ENCODE data around the gene FBXO31.

The FBXO31 gene

GRCh38 chr16:87410968-87411367, 27.4 kb upstream of the FBXO31 start:
- no peak overlapping the region for H3K4me3 ChIP-seq (ENCODE audit: low read depth in 1 of 2, low read length in 2 of 2)
- H3K9me3 ChIP-seq (ENCODE audit: low read length) = no peaks in the 10 kb centered on the region
- no peaks in the 10 kb centered on the region for H3K4me1 ChIP-seq (ENCODE audit: insufficient read depth, low read length)
- no peaks in the 10 kb centered on the region for H3K27me3 ChIP-seq (ENCODE audit: control insufficient read depth in 1 of 2, insufficient read depth in 2 of 2, low read length in 2 of 2)
- no peak overlapping the region for H3K27ac ChIP-seq (ENCODE audit: low read depth, low read length)
- no peak overlapping the region for H3K9ac ChIP-seq (ENCODE audit: low read length)
- H3K36me3 ChIP-seq (ENCODE audit: insufficient read depth, low read length) = peaks cover 53% of the 10 kb centered on the region

- H3K4me3 ChIP-seq (ENCODE audit: low read depth in 1 of 2, low read length in 2 of 2) = no peak overlapping the region
- peaks cover 57% of the 10 kb centered on the region for H3K36me3 ChIP-seq (ENCODE audit: insufficient read depth, low read length)
- H3K4me1 ChIP-seq (ENCODE audit: insufficient read depth, low read length) = no peaks in the 10 kb centered on the region
- no peaks in the 10 kb centered on the region for H3K9me3 ChIP-seq (ENCODE audit: low read length)
- H3K9ac ChIP-seq (ENCODE audit: low read length) = no peak overlapping the region
- no peaks in the 10 kb centered on the region for H3K27me3 ChIP-seq (ENCODE audit: control insufficient read depth in 1 of 2, insufficient read depth in 2 of 2, low read length in 2 of 2)
- H3K27ac ChIP-seq (ENCODE audit: low read depth, low read length) = no peak overlapping the region
These were observed 27.0 kb upstream of the FBXO31 start for GRCh38 chr16:87410530-87410929.

- Histone ChIP-seq H3K4me1 (ENCODE audit: insufficient read depth, low read length) (no peaks in the 10 kb centered on the region), H3K4me3 (ENCODE audit: low read depth in 1 of 2, low read length in 2 of 2) (no peak overlapping the region), H3K9me3 (ENCODE audit: low read length) (no peaks in the 10 kb centered on the region), H3K27ac (ENCODE audit: low read depth, low read length) (no peak overlapping the region), H3K27me3 (ENCODE audit: control insufficient read depth in 1 of 2, insufficient read depth in 2 of 2, low read length in 2 of 2) (no peaks in the 10 kb centered on the region), H3K9ac (ENCODE audit: low read length) (no peak overlapping the region), H3K36me3 (ENCODE audit: insufficient read depth, low read length) (peaks cover 65% of the 10 kb centered on the region)
These were observed 26.2 kb upstream of the FBXO31 start for GRCh38 chr16:87409781-87410180.

GRCh38 chr16:87409153-87409552, 25.6 kb upstream of the FBXO31 start:
- H3K4me3 ChIP-seq (ENCODE audit: low read depth in 1 of 2, low read length in 2 of 2) = no peak overlapping the region
- H3K27ac ChIP-seq (ENCODE audit: low read depth, low read length) = no peak overlapping the region
- H3K27me3 ChIP-seq (ENCODE audit: control insufficient read depth in 1 of 2, insufficient read depth in 2 of 2, low read length in 2 of 2) = no peaks in the 10 kb centered on the region
- H3K9ac ChIP-seq (ENCODE audit: low read length) = no peak overlapping the region
- H3K4me1 ChIP-seq (ENCODE audit: insufficient read depth, low read length) = no peaks in the 10 kb centered on the region
- H3K36me3 ChIP-seq (ENCODE audit: insufficient read depth, low read length) = peaks cover 64% of the 10 kb centered on the region
- H3K9me3 ChIP-seq (ENCODE audit: low read length) = no peaks in the 10 kb centered on the region

DNA sequence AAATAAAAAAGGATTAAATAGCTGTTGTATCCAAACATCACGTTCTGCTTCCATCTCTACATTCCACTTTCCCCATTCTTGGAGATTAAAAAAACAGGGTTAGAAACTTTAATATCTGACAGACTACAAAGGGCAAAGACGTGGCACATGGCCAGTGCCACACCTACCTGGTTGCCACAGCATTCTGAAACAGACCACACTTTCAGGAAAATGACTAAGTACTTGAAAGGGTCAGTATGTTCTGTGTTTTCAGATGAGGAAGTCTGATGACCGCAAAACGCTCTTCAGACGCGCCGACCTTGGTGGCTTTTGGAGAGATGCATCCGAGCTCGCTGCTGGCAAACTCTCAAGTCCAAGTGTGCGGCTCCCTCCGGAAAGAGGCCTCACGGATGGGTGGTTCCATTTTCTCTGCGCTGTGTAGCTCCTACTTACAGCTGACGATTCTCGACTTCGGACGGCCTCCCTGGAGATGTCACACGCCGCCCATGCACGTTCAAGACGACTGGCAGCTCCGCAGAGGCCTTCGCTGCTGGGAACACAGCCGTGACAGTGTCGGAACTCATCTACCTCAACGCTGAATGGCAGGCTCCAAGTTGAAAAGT, 24.0 kb upstream of the FBXO31 start:
- Histone ChIP-seq H3K4me1 (ENCODE audit: insufficient read depth, low read length) (no peaks in the 10 kb centered on the region), H3K9me3 (ENCODE audit: low read length) (no peaks in the 10 kb centered on the region), H3K4me3 (ENCODE audit: low read depth in 1 of 2, low read length in 2 of 2) (no peak overlapping the region), H3K27ac (ENCODE audit: low read depth, low read length) (no peak overlapping the region), H3K9ac (ENCODE audit: low read length) (no peak overlapping the region), H3K27me3 (ENCODE audit: control insufficient read depth in 1 of 2, insufficient read depth in 2 of 2, low read length in 2 of 2) (no peaks in the 10 kb centered on the region), H3K36me3 (ENCODE audit: insufficient read depth, low read length) (peaks cover 71% of the 10 kb centered on the region)

GRCh38 chr16:87406495-87407088, 23.0 kb upstream of the FBXO31 start:
- H3K9me3 ChIP-seq (ENCODE audit: low read length) = no peaks in the 10 kb centered on the region
- H3K27ac ChIP-seq (ENCODE audit: low read depth, low read length) = no peak overlapping the region
- no peak overlapping the region for H3K9ac ChIP-seq (ENCODE audit: low read length)
- no peaks in the 10 kb centered on the region for H3K4me1 ChIP-seq (ENCODE audit: insufficient read depth, low read length)
- no peak overlapping the region for H3K4me3 ChIP-seq (ENCODE audit: low read depth in 1 of 2, low read length in 2 of 2)
- H3K27me3 ChIP-seq (ENCODE audit: control insufficient read depth in 1 of 2, insufficient read depth in 2 of 2, low read length in 2 of 2) = no peaks in the 10 kb centered on the region
- peaks cover 67% of the 10 kb centered on the region for H3K36me3 ChIP-seq (ENCODE audit: insufficient read depth, low read length)

DNA sequence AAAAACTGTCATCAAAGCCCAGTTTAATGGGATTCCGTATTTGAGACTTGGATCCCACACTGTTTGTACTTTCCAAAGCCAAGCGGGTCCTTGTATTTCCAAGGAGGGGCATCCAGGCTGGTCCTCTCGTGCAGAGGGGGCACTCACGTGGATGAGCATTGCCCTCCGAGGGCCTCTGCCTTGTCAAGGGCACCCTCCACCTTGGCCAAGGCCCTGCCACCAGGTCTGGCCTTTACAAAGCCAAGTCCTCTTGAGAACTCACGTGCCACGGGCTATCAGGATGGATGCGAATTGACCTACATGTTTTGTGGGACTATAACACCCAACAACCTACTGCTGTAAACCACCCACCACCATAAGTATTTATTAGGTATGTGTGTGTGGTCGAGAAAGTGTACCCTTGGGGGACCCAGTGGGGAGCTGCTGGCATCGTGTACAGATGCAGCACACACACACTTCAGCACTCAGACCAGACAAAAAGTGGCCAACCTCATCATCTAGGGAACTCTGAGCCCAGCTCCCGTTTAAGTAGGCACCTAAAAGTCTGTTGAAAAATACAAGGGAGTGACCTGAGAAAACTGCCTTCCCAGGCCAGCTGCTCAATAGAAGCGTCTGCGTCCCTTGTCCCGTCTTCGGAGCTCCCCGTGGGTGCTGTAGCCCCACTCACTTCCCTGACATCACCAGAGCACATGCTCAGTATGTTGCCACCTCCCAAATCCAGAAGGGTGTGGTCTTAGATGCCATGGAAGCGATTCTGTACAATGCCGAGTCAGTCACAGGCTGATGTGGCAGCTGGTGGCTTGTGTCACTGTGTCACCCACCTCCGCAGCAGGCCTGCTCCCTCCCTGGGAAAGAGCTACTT, 21.4 kb upstream of the FBXO31 start:
- H3K4me1 ChIP-seq (ENCODE audit: insufficient read depth, low read length) = no peaks in the 10 kb centered on the region
- H3K27ac ChIP-seq (ENCODE audit: low read depth, low read length) = no peak overlapping the region
- peaks cover 56% of the 10 kb centered on the region for H3K36me3 ChIP-seq (ENCODE audit: insufficient read depth, low read length)
- no peak overlapping the region for H3K4me3 ChIP-seq (ENCODE audit: low read depth in 1 of 2, low read length in 2 of 2)
- H3K27me3 ChIP-seq (ENCODE audit: control insufficient read depth in 1 of 2, insufficient read depth in 2 of 2, low read length in 2 of 2) = no peaks in the 10 kb centered on the region
- no peaks in the 10 kb centered on the region for H3K9me3 ChIP-seq (ENCODE audit: low read length)
- H3K9ac ChIP-seq (ENCODE audit: low read length) = no peak overlapping the region

GRCh38 chr16:87395181-87395842, 11.7 kb upstream of the FBXO31 start:
- H3K9ac ChIP-seq (ENCODE audit: low read length) = no peak overlapping the region
- H3K9me3 ChIP-seq (ENCODE audit: low read length) = no peaks in the 10 kb centered on the region
- H3K4me1 ChIP-seq (ENCODE audit: insufficient read depth, low read length) = peaks cover 28% of the 10 kb centered on the region
- H3K36me3 ChIP-seq (ENCODE audit: insufficient read depth, low read length) = peaks cover 9% of the 10 kb centered on the region
- no peak overlapping the region for H3K27ac ChIP-seq (ENCODE audit: low read depth, low read length)
- no peak overlapping the region for H3K4me3 ChIP-seq (ENCODE audit: low read depth in 1 of 2, low read length in 2 of 2)
- H3K27me3 ChIP-seq (ENCODE audit: control insufficient read depth in 1 of 2, insufficient read depth in 2 of 2, low read length in 2 of 2) = no peaks in the 10 kb centered on the region

GRCh38 chr16:87393680-87394055, 10.1 kb upstream of the FBXO31 start:
- Histone ChIP-seq H3K9me3 (ENCODE audit: low read length) (no peaks in the 10 kb centered on the region), H3K4me1 (ENCODE audit: insufficient read depth, low read length) (peaks cover 28% of the 10 kb centered on the region), H3K27me3 (ENCODE audit: control insufficient read depth in 1 of 2, insufficient read depth in 2 of 2, low read length in 2 of 2) (no peaks in the 10 kb centered on the region), H3K27ac (ENCODE audit: low read depth, low read length) (peak overlapping the region; percentile 59), H3K4me3 (ENCODE audit: low read depth in 1 of 2, low read length in 2 of 2) (peak overlapping the region in 1 of 2 donors; percentile 67), H3K36me3 (ENCODE audit: insufficient read depth, low read length) (no peaks in the 10 kb centered on the region), H3K9ac (ENCODE audit: low read length) (peak overlapping the region; percentile 71)

DNA sequence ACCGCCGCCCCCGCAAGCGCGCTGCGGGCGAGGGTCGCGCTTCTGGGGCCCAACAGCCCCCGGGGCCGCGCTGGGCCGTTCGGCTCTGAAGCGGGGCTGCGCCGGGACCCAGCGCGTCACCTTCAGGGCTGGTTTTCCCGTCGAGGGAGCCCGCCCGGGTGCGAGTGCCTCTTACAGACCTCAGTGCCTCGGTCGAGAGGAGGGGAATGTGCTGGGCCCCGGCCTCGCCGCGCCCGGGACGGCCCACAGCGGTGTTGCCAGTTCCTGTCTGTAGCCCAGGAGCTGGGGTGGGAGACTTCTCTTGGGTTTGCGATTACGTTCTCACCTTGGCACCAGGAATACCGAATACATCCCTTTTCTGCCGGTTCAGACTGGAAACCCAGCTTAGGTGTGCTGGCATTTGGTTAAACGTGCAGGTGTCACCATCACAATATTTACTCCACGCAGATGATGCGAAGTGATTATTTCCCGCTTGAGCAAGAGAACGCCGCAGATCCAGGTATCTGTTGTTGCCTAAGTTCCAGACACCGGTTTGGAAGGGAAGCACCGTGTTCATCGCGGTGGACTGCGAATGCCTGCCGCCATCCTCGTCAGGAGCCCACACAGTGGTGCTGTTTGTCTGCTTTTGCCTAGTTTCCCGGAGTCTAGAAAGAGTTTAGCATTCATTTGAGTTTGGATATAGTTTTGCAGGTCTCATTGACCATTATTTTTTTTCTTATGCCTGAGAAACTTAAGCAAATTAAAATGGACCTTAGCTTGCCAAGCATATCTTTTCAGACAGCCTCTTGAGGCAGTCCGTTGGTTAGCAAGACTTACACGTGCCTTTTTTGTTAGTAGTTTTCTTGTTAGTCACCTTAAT, 9.5 kb upstream of the FBXO31 start:
- Histone ChIP-seq H3K9ac (ENCODE audit: low read length) (peak overlapping the region; percentile 71), H3K27ac (ENCODE audit: low read depth, low read length) (peak overlapping the region; percentile 59), H3K27me3 (ENCODE audit: control insufficient read depth in 1 of 2, insufficient read depth in 2 of 2, low read length in 2 of 2) (no peaks in the 10 kb centered on the region), H3K9me3 (ENCODE audit: low read length) (no peaks in the 10 kb centered on the region), H3K36me3 (ENCODE audit: insufficient read depth, low read length) (no peaks in the 10 kb centered on the region), H3K4me3 (ENCODE audit: low read depth in 1 of 2, low read length in 2 of 2) (peak overlapping the region; percentile 67 to 73), H3K4me1 (ENCODE audit: insufficient read depth, low read length) (peaks cover 29% of the 10 kb centered on the region)

Measured in muscle layer of colon (tissue), 2 donors.